Suprapubic skin (tissue), 4 donors: Measurements from ENCODE around the gene KRT71. TPM values are rescaled to one million over a fixed set of nuclear protein-coding genes. Genes with fewer than 3 reads are reported as not detected.

ENCODE experiments used
- DNase-seq, 2 donors: peaks; one replicate each; pipeline ENCODE4 v3.0.0-alpha.2; 2019; ENCODE audit warnings: low spot score in 2 of 2
- H3K27ac ChIP-seq: fragments of 200-600 bp; sonication (generic); one replicate; pipeline ENCODE4 v1.5.1; 2019
- H3K27me3 ChIP-seq: fragments of 200-600 bp; sonication (generic); one replicate; pipeline ENCODE4 v1.5.1; 2019
- H3K36me3 ChIP-seq: fragments of 200-600 bp; sonication (generic); one replicate; pipeline ENCODE4 v1.5.1; 2019
- H3K4me1 ChIP-seq: fragments of 200-600 bp; sonication (generic); one replicate; pipeline ENCODE4 v1.5.1; 2019
- H3K4me3 ChIP-seq: fragments of 200-600 bp; sonication (generic); one replicate; pipeline ENCODE4 v1.5.1; 2019; ENCODE audit warnings: mild to moderate bottlenecking
- H3K9me3 ChIP-seq: fragments of 200-600 bp; sonication (generic); one replicate; pipeline ENCODE4 v1.5.1; 2019
- CTCF ChIP-seq, 2 donors: fragments of 200-600 bp in 1 of 2; fragments of 450-650 bp in 1 of 2; sonication (generic) in 1 of 2; IDR thresholded peaks; one replicate each; pipeline ENCODE4 v1.5.1; 2016 to 2019; ENCODE audit warnings: antibody characterized with exemption in 2 of 2, mild to moderate bottlenecking in 1 of 2, moderate library complexity in 1 of 2
- EP300 ChIP-seq: sonication (generic); formaldehyde crosslinking; IDR thresholded peaks from one replicate; pipeline ENCODE4 v1.6.1; 2017; ENCODE audit warnings: antibody characterized with exemption
- POLR2A ChIP-seq, 2 donors: fragments of 450-650 bp; IDR thresholded peaks; one replicate each; pipeline ENCODE4 v1.6.1; 2017; ENCODE audit warnings: antibody characterized with exemption in 2 of 2, mild to moderate bottlenecking in 2 of 2, moderate library complexity in 2 of 2
- POLR2AphosphoS5 ChIP-seq, 3 donors: sonication (generic); formaldehyde crosslinking; IDR thresholded peaks; one replicate each; pipeline ENCODE4 v1.6.1; 2017; ENCODE audit warnings: antibody characterized with exemption in 3 of 3
- WGBS: methylation state at CpG from one replicate; pipeline ENCODE4 v1.1.5; 2018; 5-methylcytosine and 5-hydroxymethylcytosine counted together
- total RNA-seq, 4 donors: library from RNA; depleted of rRNA; stranded (reverse); fragments of >200 nt; gene quantifications; one replicate each; pipeline ENCODE4 v1.1.0, GENCODE V29; 2016

The KRT71 gene
- total RNA-seq, 4 donors from 2014 or later: 5.5 to 231 (median 70.8) TPM

- DNase-seq: peak; percentile 54 to 70
- H3K4me1 ChIP-seq: peaks cover 60% of the 10 kb centered on the region
Measured at GRCh38 chr12:52523824-52524223, 29.1 kb downstream of the KRT71 start.

DNA sequence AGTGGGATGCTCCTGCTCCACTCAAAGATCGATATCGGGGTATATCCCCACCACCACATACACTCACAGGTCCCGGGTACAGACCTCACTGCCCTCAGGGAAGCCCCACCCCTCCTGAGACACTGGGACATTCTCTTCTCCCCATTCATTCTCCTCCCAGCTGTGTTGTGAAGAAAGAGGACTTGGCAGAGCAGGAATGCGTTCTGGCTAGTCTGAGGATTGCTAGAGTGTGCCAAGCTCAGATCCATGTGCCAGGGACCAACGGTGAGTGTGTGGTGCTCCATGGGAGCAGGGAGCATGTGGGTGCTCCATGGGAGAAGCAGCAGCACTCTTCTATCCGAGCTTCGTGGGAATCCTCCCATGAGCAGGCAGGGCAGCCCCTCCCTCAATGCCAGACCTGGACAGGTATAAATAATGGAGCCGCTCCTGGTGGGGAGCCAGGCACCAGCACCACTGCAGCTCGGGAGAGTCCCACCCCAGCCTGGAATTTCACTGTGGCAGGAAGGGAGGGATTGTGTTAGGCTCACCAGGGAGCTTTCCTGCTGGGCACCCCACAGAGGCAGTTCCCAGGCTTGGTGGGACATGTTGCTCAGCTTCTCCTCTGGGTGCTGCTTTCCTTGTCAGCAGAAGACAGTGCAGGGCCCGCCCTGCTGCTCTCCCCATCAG is 30.5 kb downstream of the KRT71 start:
- peaks cover 8% of the 10 kb centered on the region for H3K36me3 ChIP-seq
- peaks cover 10% of the 10 kb centered on the region for H3K27me3 ChIP-seq
- peaks cover 60% of the 10 kb centered on the region for H3K4me1 ChIP-seq

More at GRCh38 chr12:52523824-52524223, 29.1 kb downstream of the KRT71 start:
- Histone ChIP-seq H3K27ac (peak overlapping the region; percentile 94), H3K36me3 (peaks cover 3% of the 10 kb centered on the region), H3K9me3 (no peaks in the 10 kb centered on the region), H3K27me3 (peaks cover 10% of the 10 kb centered on the region), H3K4me3 (no peak overlapping the region)
- no peak for TF ChIP-seq POLR2AphosphoS5 (IDR thresholded peaks at IDR 0.05)
- no peak for TF ChIP-seq CTCF (IDR thresholded peaks at IDR 0.05)
- TF ChIP-seq POLR2A (IDR thresholded peaks at IDR 0.05): no peak
- no peak for TF ChIP-seq EP300
- WGBS: 64% methylated on average over 4 of the region's 4 CpGs

DNA sequence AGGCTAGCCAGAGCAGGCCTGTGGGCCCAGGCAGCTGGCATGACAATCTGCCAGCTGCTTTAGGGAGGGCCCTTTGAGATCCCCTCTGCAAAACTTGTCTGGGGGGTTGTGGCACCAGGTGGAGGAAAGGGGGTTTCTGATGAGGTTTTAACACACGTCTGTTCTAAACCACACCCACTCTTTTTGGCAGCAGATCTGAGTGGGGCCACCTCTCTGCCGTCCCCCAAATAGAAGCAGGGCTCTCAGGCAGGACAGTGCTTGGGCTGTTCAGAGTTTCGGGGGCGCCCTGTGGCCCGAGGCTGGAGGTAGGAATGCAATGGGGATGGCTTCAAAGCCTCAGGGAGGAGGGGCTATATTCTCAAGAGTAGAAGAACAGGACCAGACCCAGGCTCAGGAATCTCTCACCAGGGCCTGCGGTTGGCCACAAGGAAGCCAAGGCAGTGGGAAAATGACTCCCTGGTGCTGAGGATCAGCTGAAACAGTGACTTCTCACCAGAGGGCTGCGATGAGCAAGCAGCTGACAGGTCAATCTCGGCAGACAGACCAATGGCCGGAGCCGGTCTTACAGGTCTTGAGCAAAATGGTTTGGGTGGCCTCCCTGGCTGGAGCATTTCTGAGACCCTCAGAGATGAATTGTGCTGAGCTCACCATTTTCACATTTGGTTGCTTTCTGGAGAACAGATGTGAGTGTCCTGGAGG is 31.2 kb downstream of the KRT71 start:
- H3K27me3 ChIP-seq: peaks cover 10% of the 10 kb centered on the region
- peaks cover 61% of the 10 kb centered on the region for H3K4me1 ChIP-seq
- H3K36me3 ChIP-seq: peaks cover 16% of the 10 kb centered on the region
- no peaks in the 10 kb centered on the region for H3K9me3 ChIP-seq
- H3K4me3 ChIP-seq: peak overlapping the region; percentile 34
- TF ChIP-seq POLR2A (IDR thresholded peaks at IDR 0.05) (no peak), CTCF (IDR thresholded peaks at IDR 0.05) (no peak), POLR2AphosphoS5 (IDR thresholded peaks at IDR 0.05) (no peak), EP300 (no peak)
- DNase-seq: peak in 1 of 2 donors; percentile 59
- 48% methylated on average over 7 of the region's 10 CpGs for WGBS
- H3K27ac ChIP-seq: peak overlapping the region; percentile 94

More for the DNA sequence above, 30.5 kb downstream of the KRT71 start:
- peak overlapping the region; percentile 34 for H3K4me3 ChIP-seq
- TF ChIP-seq POLR2A (IDR thresholded peaks at IDR 0.05): no peak
- TF ChIP-seq POLR2AphosphoS5 (IDR thresholded peaks at IDR 0.05): peak in 2 of 3 donors; percentile 65 to 77
- TF ChIP-seq EP300: no peak
- no peak for TF ChIP-seq CTCF (IDR thresholded peaks at IDR 0.05)
- H3K9me3 ChIP-seq: no peaks in the 10 kb centered on the region
- 45% methylated on average over 5 of the region's 10 CpGs for WGBS
- DNase-seq: peak; percentile 70 to 79
- H3K27ac ChIP-seq: peak overlapping the region; percentile 94

- Histone ChIP-seq H3K36me3 (peaks cover 21% of the 10 kb centered on the region), H3K27me3 (peaks cover 10% of the 10 kb centered on the region), H3K4me3 (peak overlapping the region; percentile 56), H3K4me1 (peaks cover 66% of the 10 kb centered on the region), H3K27ac (peak overlapping the region; percentile 94), H3K9me3 (no peaks in the 10 kb centered on the region)
- peak in 1 of 2 donors; percentile 60 for DNase-seq
- TF ChIP-seq POLR2AphosphoS5 (IDR thresholded peaks at IDR 0.05) (peak in 1 of 3 donors; percentile 37), EP300 (no peak)
- WGBS: 64% methylated on average over 9 of the region's 10 CpGs
Measured at GRCh38 chr12:52521175-52521567, 31.8 kb downstream of the KRT71 start.

GRCh38 chr12:52519826-52520662 is 32.9 kb downstream of the KRT71 start, which contains the start of gene KRT5:
KRT5 (minus strand) TSS chr12:52520394; CDS start chr12:52520296, 98 bp downstream.
- WGBS: 60% methylated on average over 20 of the region's 29 CpGs
- TF ChIP-seq CTCF (IDR thresholded peaks at IDR 0.05) (no peak), POLR2A (IDR thresholded peaks at IDR 0.05) (peak in 1 of 2 donors; percentile 44), POLR2AphosphoS5 (IDR thresholded peaks at IDR 0.05) (peak in 2 of 3 donors; percentile 44 to 91)
- DNase-seq: peak in 1 of 2 donors; percentile 73
- Histone ChIP-seq H3K27me3 (peaks cover 10% of the 10 kb centered on the region), H3K27ac (peak within 1 kb of the TSS; percentile 94), H3K36me3 (peaks cover 21% of the 10 kb centered on the region), H3K4me3 (peak within 1 kb of the TSS; percentile 56), H3K4me1 (peaks cover 64% of the 10 kb centered on the region), H3K9me3 (no peaks in the 10 kb centered on the region)
